GM12878 (cell line): ENCODE measurements around the gene KATNB1. TPM values are rescaled to one million over a fixed set of nuclear protein-coding genes. Genes with fewer than 3 reads are reported as not detected.

ENCODE experiments used
- BACH1 ChIP-seq: fragments of 450-650 bp; IDR thresholded peaks from 2 replicates; pipeline ENCODE4 v1.6.1; 2017; ENCODE audit warnings: mild to moderate bottlenecking, borderline replicate concordance
- BHLHE40 ChIP-seq, 2 experiments: fragments of 450-650 bp in 1 of 2; IDR thresholded peaks; 2 replicates each; pipeline ENCODE4 v1.6.1; 2011 to 2017; ENCODE audit warnings: low read depth in 2 of 2, borderline replicate concordance in 1 of 2, improper control_type of control experiment in 1 of 2, low read length in 1 of 2, mild to moderate bottlenecking in 1 of 2
- CBX3 ChIP-seq: fragments of 200-600 bp; sonication (generic); IDR thresholded peaks from 2 replicates; pipeline ENCODE4 v1.6.1; 2016; ENCODE audit warnings: low read depth, borderline replicate concordance
- CREM ChIP-seq: IDR thresholded peaks from 2 replicates; pipeline ENCODE4 v1.6.1; 2014; ENCODE audit warnings: antibody characterized with exemption, low read depth
- MXI1 ChIP-seq: fragments of 150-350 bp; IDR thresholded peaks from 2 replicates; pipeline ENCODE4 v1.6.1; 2011; ENCODE audit warnings: low read depth, mild to moderate bottlenecking, inconsistent platforms, low read length, improper control_type of control experiment
- MYB ChIP-seq: fragments of 150-350 bp; IDR thresholded peaks from 2 replicates; pipeline ENCODE4 v1.6.1; 2014; ENCODE audit warnings: mild to moderate bottlenecking, low read depth, low read length, borderline replicate concordance
- NFYB ChIP-seq: IDR thresholded peaks from 2 replicates; pipeline ENCODE4 v1.6.1; 2011; ENCODE audit warnings: low read depth, mild to moderate bottlenecking, low read length, improper control_type of control experiment, moderate library complexity; ENCODE audit not compliant: insufficient read depth
- RAD51 ChIP-seq: fragments of 450-650 bp; IDR thresholded peaks from 2 replicates; pipeline ENCODE4 v1.6.1; 2016; ENCODE audit warnings: moderate library complexity, mild to moderate bottlenecking, inconsistent platforms
- RB1 ChIP-seq: fragments of 450-650 bp; formaldehyde crosslinking; IDR thresholded peaks from 2 replicates; pipeline ENCODE4 v1.6.1; 2017; ENCODE audit warnings: mild to moderate bottlenecking, borderline replicate concordance
- SIN3A ChIP-seq: IDR thresholded peaks from 2 replicates; pipeline ENCODE4 v1.6.1; 2012; ENCODE audit warnings: low read depth, low read length, improper control_type of control experiment
- SMC3 ChIP-seq: IDR thresholded peaks from 2 replicates; pipeline ENCODE4 v1.6.1; 2011; ENCODE audit warnings: low read length, improper control_type of control experiment, borderline replicate concordance
- TBL1XR1 ChIP-seq: IDR thresholded peaks from 2 replicates; pipeline ENCODE4 v1.6.1; 2012; ENCODE audit warnings: low read depth, low read length, improper control_type of control experiment
- TCF7 ChIP-seq: IDR thresholded peaks from 2 replicates; pipeline ENCODE4 v1.6.1; 2014; ENCODE audit warnings: antibody characterized with exemption, borderline replicate concordance
- WRNIP1 ChIP-seq: IDR thresholded peaks from 2 replicates; pipeline ENCODE4 v1.6.1; 2011; ENCODE audit warnings: low read depth, low read length, improper control_type of control experiment, borderline replicate concordance
- ZNF274 ChIP-seq: IDR thresholded peaks from one replicate; pipeline ENCODE4 v1.8.0; 2011; ENCODE audit not compliant: insufficient read length, insufficient read depth
- ZNF622 ChIP-seq: fragments of 450-650 bp; IDR thresholded peaks from 2 replicates; pipeline ENCODE4 v1.6.1; 2017; ENCODE audit warnings: mild to moderate bottlenecking, inconsistent platforms
- polyA plus RNA-seq, 11 experiments: library from polyadenylated mRNA; depleted of rRNA in 4 of 11; unstranded in 6 of 11; stranded (reverse) in 5 of 11; fragments of >200 nt; fragmentation: Nextera tagmentation in 4 of 11; fragmentation: Illumina TruSeq in 1 of 11; extraction: Ambion mirVana in 4 of 11; extraction: Trizol in 1 of 11; gene quantifications; 1 replicate in 1 of 11; 2 replicates in 10 of 11; pipeline versions ENCODE4 v1.2.1 to v1.2.3, GENCODE V29; 2011 to 2016; ENCODE audit warnings: inconsistent platforms in 2 of 11, missing spikeins in 2 of 11, low read depth in 1 of 11
- total RNA-seq, 4 experiments: library from RNA; depleted of rRNA in 3 of 4; stranded (reverse); fragments of >200 nt in 3 of 4; fragmentation: Illumina TruSeq in 1 of 4; extraction: Trizol in 1 of 4; gene quantifications; 2 replicates each; pipeline versions ENCODE4 v1.2.1 to v1.2.3, GENCODE V29; 2013 to 2021
- TF ChIP-seq, protein P1 (sequence below): IDR thresholded peaks from 2 replicates; pipeline ENCODE4 v1.6.1; 2012; ENCODE audit warnings: low read length, inconsistent platforms
- TF ChIP-seq, protein P2 (sequence below): fragments of 450-650 bp; IDR thresholded peaks from 2 replicates; pipeline ENCODE4 v1.6.1; 2018; ENCODE audit warnings: mild to moderate bottlenecking, low read depth, moderate library complexity; ENCODE audit not compliant: partially characterized antibody
- TF ChIP-seq, protein P3 (sequence below): fragments of 150-350 bp; IDR thresholded peaks from 2 replicates; pipeline ENCODE4 v1.6.1; 2014; ENCODE audit warnings: mild to moderate bottlenecking, low read depth, low read length
- TF ChIP-seq, protein P4 (sequence below): fragments of 450-650 bp; IDR thresholded peaks from 2 replicates; pipeline ENCODE4 v1.6.1; 2017; ENCODE audit warnings: low read depth, mild to moderate bottlenecking, moderate library complexity
- TF ChIP-seq, protein P5 (sequence below): IDR thresholded peaks from 2 replicates; pipeline ENCODE4 v1.6.1; 2012; ENCODE audit warnings: low read depth, low read length, improper control_type of control experiment

KATNB1 gene
- total and polyA plus RNA-seq, 10 of the 15 experiments (the other 5 are each of a cell fraction or from before 2014, with no cell fraction given): 0.71 to 46.5 (median 19.5) TPM

DNA sequence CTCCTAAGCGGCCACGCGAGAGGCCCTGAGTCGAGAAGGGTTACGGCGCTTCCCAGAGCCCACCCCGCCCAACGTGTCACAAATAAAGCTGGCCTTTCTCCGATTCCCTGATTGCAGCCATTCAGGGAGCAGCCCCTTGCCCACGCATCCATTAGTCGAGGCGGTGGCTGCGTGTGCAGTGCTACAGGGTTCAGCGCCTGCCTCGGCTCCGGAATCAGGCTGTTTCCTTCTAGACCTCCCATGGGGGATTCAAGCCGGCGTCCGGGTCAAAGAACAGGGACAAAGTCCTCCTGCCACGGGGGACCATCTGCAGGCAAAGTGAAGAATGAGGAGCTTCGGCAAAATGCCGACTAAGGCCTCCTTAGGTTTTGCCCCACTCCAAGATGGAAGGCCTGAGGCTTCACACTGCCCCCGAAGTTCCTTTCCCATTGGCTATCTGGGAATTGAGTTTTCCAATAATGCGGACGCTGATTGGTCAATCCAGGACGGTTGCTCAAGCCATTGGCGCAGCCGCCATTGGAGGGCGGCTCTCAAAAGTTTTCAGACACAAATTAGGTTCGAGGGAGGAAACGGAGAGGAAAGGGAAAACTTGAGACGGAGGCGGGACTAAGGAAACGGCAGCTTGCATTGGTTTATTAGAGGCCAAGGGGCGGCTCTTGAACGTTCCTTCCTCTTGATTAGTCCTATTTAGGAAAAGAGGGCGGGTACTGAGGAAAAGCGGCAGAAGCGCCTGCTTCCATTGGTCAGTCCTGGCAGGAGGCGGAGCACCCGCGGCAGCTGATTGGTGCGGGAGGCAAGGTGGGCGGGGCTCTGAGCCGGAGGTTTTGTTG, 430 bp upstream of the KATNB1 start (continued):
- TF ChIP-seq, protein P1, sequence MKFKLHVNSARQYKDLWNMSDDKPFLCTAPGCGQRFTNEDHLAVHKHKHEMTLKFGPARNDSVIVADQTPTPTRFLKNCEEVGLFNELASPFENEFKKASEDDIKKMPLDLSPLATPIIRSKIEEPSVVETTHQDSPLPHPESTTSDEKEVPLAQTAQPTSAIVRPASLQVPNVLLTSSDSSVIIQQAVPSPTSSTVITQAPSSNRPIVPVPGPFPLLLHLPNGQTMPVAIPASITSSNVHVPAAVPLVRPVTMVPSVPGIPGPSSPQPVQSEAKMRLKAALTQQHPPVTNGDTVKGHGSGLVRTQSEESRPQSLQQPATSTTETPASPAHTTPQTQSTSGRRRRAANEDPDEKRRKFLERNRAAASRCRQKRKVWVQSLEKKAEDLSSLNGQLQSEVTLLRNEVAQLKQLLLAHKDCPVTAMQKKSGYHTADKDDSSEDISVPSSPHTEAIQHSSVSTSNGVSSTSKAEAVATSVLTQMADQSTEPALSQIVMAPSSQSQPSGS: no peak
- TF ChIP-seq RAD51 (no peak), SMC3 (no peak), ZNF622 (no peak; the same call in 1 of the 2 replicates), ZNF274 (no peak), SIN3A (0 out of 2 replicates have a peak, but pooled peaks have one; percentile 44), TCF7 (no peak), BHLHE40 (IDR thresholded peaks at IDR 0.05; ENCODE audit: borderline replicate concordance in 1 of 2, low read depth in 2 of 2, low read length in 1 of 2) (no peak), RB1 (peak; percentile 70; the same call in 1 of the 2 replicates), CBX3 (no peak), TBL1XR1 (no peak), NFYB (peak; percentile 95), WRNIP1 (no peak), CREM (peak; percentile 79; the same call in 1 of the 2 replicates), MXI1 (no peak; the same call in 1 of the 2 replicates), BACH1 (peak; percentile 58; the same call in 1 of the 2 replicates), MYB (no peak)
- TF ChIP-seq, protein P2, sequence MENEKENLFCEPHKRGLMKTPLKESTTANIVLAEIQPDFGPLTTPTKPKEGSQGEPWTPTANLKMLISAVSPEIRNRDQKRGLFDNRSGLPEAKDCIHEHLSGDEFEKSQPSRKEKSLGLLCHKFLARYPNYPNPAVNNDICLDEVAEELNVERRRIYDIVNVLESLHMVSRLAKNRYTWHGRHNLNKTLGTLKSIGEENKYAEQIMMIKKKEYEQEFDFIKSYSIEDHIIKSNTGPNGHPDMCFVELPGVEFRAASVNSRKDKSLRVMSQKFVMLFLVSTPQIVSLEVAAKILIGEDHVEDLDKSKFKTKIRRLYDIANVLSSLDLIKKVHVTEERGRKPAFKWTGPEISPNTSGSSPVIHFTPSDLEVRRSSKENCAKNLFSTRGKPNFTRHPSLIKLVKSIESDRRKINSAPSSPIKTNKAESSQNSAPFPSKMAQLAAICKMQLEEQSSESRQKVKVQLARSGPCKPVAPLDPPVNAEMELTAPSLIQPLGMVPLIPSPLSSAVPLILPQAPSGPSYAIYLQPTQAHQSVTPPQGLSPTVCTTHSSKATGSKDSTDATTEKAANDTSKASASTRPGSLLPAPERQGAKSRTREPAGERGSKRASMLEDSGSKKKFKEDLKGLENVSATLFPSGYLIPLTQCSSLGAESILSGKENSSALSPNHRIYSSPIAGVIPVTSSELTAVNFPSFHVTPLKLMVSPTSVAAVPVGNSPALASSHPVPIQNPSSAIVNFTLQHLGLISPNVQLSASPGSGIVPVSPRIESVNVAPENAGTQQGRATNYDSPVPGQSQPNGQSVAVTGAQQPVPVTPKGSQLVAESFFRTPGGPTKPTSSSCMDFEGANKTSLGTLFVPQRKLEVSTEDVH: peak; percentile 76
- TF ChIP-seq, protein P3, sequence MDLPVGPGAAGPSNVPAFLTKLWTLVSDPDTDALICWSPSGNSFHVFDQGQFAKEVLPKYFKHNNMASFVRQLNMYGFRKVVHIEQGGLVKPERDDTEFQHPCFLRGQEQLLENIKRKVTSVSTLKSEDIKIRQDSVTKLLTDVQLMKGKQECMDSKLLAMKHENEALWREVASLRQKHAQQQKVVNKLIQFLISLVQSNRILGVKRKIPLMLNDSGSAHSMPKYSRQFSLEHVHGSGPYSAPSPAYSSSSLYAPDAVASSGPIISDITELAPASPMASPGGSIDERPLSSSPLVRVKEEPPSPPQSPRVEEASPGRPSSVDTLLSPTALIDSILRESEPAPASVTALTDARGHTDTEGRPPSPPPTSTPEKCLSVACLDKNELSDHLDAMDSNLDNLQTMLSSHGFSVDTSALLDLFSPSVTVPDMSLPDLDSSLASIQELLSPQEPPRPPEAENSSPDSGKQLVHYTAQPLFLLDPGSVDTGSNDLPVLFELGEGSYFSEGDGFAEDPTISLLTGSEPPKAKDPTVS: no peak
- TF ChIP-seq, protein P4, sequence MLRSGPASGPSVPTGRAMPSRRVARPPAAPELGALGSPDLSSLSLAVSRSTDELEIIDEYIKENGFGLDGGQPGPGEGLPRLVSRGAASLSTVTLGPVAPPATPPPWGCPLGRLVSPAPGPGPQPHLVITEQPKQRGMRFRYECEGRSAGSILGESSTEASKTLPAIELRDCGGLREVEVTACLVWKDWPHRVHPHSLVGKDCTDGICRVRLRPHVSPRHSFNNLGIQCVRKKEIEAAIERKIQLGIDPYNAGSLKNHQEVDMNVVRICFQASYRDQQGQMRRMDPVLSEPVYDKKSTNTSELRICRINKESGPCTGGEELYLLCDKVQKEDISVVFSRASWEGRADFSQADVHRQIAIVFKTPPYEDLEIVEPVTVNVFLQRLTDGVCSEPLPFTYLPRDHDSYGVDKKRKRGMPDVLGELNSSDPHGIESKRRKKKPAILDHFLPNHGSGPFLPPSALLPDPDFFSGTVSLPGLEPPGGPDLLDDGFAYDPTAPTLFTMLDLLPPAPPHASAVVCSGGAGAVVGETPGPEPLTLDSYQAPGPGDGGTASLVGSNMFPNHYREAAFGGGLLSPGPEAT: peak; percentile 39
- TF ChIP-seq, protein P5, sequence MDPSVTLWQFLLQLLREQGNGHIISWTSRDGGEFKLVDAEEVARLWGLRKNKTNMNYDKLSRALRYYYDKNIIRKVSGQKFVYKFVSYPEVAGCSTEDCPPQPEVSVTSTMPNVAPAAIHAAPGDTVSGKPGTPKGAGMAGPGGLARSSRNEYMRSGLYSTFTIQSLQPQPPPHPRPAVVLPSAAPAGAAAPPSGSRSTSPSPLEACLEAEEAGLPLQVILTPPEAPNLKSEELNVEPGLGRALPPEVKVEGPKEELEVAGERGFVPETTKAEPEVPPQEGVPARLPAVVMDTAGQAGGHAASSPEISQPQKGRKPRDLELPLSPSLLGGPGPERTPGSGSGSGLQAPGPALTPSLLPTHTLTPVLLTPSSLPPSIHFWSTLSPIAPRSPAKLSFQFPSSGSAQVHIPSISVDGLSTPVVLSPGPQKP: no peak; the same call in 1 of the 2 replicates
